ENCODE data around the gene DHX58. TPM values are rescaled to one million over a fixed set of nuclear protein-coding genes. Genes with fewer than 3 reads are reported as not detected.

Gene DHX58
- total RNA-seq, 6 donors from 2014 or later = 15.8 to 56.6 (median 32.6) TPM

GRCh38 chr17:42120161-42120769 lies 7.8 kb upstream of the DHX58 start:
- no peak for DNase-seq
- ATAC-seq (ENCODE audit: low FRiP score in 2 of 2) = no peak
- Histone ChIP-seq H3K4me1 (peaks cover 17 to 35% (median 20%) of the 10 kb centered on the region in 4 donors), H3K36me3 (peaks cover 4 to 33% (median 7%) of the 10 kb centered on the region in 4 donors), H3K27ac (peak overlapping the region in 1 of 4 donors; percentile 43), H3K4me3 (peak overlapping the region; percentile 82 to 94 (median 88)), H3K27me3 (no peaks in the 10 kb centered on the region), H3K9me3 (no peaks in the 10 kb centered on the region)
- WGBS, 2 donors = 37 to 62% methylated on average over 5 to 7 of the region's 7 CpGs
- TF ChIP-seq POLR2A (IDR thresholded peaks at IDR 0.05) = no peak
- TF ChIP-seq CTCF (IDR thresholded peaks at IDR 0.05) = no peak
- no peak for TF ChIP-seq EP300 (IDR thresholded peaks at IDR 0.05)
- TF ChIP-seq POLR2AphosphoS5 (IDR thresholded peaks at IDR 0.05) = no peak

GRCh38 chr17:42119301-42119700 lies 6.8 kb upstream of the DHX58 start:
- DNase-seq = no peak
- peaks cover 17 to 35% (median 20%) of the 10 kb centered on the region in 4 donors for H3K4me1 ChIP-seq
- 93 to 96% methylated on average over 16 to 17 of the region's 18 CpGs for WGBS, 2 donors
- H3K27me3 ChIP-seq = no peaks in the 10 kb centered on the region
- TF ChIP-seq EP300 (IDR thresholded peaks at IDR 0.05) (no peak), CTCF (IDR thresholded peaks at IDR 0.05) (no peak), POLR2AphosphoS5 (IDR thresholded peaks at IDR 0.05) (no peak), POLR2A (IDR thresholded peaks at IDR 0.05) (no peak)
- H3K4me3 ChIP-seq = no peak overlapping the region
- H3K36me3 ChIP-seq = peaks cover 0 to 28% (median 3%) of the 10 kb centered on the region in 4 donors
- no peak for ATAC-seq (ENCODE audit: low FRiP score in 2 of 2)
- no peak overlapping the region for H3K27ac ChIP-seq
- no peaks in the 10 kb centered on the region for H3K9me3 ChIP-seq

DNA sequence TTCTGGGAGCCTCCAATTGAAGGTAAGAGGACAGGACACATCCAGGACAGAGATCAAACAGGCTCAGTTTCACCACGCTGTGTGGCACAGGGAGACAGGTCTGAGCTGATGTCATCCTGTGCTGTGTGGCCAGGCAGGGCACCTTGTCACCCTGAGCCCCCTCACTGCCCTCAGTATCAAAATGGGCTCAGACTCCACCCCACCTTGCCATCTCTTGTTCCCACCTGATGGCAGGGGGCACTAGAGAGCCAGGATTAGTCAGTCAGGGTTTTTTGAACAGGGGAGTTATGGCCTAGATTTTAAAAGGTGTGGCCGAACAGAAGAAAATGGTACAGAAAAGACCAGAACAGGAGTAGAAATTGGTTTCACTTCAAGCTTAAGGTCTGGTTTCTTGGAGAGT lies 6.0 kb upstream of the DHX58 start:
- no peak for DNase-seq
- H3K36me3 ChIP-seq = peaks cover 0 to 34% (median 3%) of the 10 kb centered on the region in 4 donors
- no peak for ATAC-seq (ENCODE audit: low FRiP score in 2 of 2)

GRCh38 chr17:42118126-42118510 lies 5.6 kb upstream of the DHX58 start:
- 94 to 98% methylated on average over 3 to 4 of the region's 4 CpGs for WGBS, 2 donors

More for the DNA sequence above, 6.0 kb upstream of the DHX58 start:
- H3K4me1 ChIP-seq = peaks cover 17 to 35% (median 20%) of the 10 kb centered on the region in 4 donors
- H3K27me3 ChIP-seq = no peaks in the 10 kb centered on the region
- TF ChIP-seq CTCF (IDR thresholded peaks at IDR 0.05) = peak in 4 of 6 experiments; percentile 29 to 46 (median 34)
- no peak for TF ChIP-seq POLR2AphosphoS5 (IDR thresholded peaks at IDR 0.05)
- H3K4me3 ChIP-seq = no peak overlapping the region
- no peaks in the 10 kb centered on the region for H3K9me3 ChIP-seq
- 77 to 82% methylated on average over 2 of the region's 2 CpGs for WGBS, 2 donors
- no peak overlapping the region for H3K27ac ChIP-seq

DNA sequence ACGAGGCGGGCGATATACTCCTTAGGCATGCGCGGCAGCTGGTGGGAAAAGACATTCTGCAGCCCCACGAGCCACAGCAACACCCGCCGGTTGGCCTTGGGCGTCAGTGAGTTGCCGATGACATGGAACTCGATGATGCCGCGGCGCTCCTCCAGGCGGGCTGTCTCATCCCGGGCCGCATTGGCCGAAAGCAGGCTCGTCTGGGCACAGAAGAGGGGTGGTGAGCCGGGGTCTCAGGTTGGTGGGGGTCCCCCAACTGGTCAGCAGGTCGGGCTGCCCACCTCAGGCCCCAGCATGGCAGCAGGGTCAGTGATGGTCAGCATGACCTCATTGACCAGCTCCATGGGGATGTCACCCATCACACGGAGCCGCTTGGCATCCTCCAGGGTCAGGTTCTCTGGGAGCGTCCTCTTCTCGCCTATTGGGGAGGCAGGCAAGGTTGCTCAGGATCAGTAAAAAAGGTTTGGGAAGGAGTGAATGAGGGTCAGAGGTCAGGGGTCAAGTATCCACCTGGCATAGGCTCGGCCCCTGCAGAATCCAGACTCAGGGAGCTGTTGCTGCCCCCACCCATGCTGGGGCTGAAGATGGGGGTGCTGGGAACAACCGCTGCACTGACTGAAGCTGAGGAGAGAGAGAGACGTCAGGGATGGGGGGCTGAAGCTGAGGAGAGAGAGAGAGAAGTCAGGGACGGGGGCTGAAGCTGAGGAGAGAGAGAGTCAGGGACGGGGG lies 5.0 kb upstream of the DHX58 start:
- peaks cover 0 to 38% (median 3%) of the 10 kb centered on the region in 4 donors for H3K36me3 ChIP-seq
- TF ChIP-seq EP300 (IDR thresholded peaks at IDR 0.05) (no peak), POLR2A (IDR thresholded peaks at IDR 0.05) (no peak), POLR2AphosphoS5 (IDR thresholded peaks at IDR 0.05) (no peak), CTCF (IDR thresholded peaks at IDR 0.05) (no peak)
- no peaks in the 10 kb centered on the region for H3K27me3 ChIP-seq
- no peak for ATAC-seq (ENCODE audit: low FRiP score in 2 of 2)
- no peaks in the 10 kb centered on the region for H3K9me3 ChIP-seq
- H3K4me1 ChIP-seq = peaks cover 25 to 39% (median 27%) of the 10 kb centered on the region in 4 donors
- H3K27ac ChIP-seq = no peak overlapping the region
- no peak for DNase-seq
- no peak overlapping the region for H3K4me3 ChIP-seq
- WGBS, 2 donors = 84 to 91% methylated on average over 23 to 28 of the region's 30 CpGs

More at GRCh38 chr17:42118126-42118510, 5.6 kb upstream of the DHX58 start:
- H3K27ac ChIP-seq = no peak overlapping the region
- H3K27me3 ChIP-seq = no peaks in the 10 kb centered on the region
- ATAC-seq (ENCODE audit: low FRiP score in 2 of 2) = no peak
- H3K36me3 ChIP-seq = peaks cover 0 to 38% (median 3%) of the 10 kb centered on the region in 4 donors
- TF ChIP-seq EP300 (IDR thresholded peaks at IDR 0.05) (no peak), POLR2AphosphoS5 (IDR thresholded peaks at IDR 0.05) (no peak)
- peaks cover 19 to 37% (median 22%) of the 10 kb centered on the region in 4 donors for H3K4me1 ChIP-seq
- H3K9me3 ChIP-seq = no peaks in the 10 kb centered on the region
- no peak overlapping the region for H3K4me3 ChIP-seq
- DNase-seq = no peak
